Aorta (tissue), 5 donors: Measurements from ENCODE around the gene CDC5L. TPM values are rescaled to one million over a fixed set of nuclear protein-coding genes. Genes with fewer than 3 reads are reported as not detected.

Experiments
- ATAC-seq: fragments of 200-7000 bp; cut with Tn5 transposase; one replicate; pipeline ENCODE4 v1.9.1; 2022; ENCODE audit warnings: moderate library complexity; ENCODE audit not compliant: low FRiP score
- DNase-seq, 2 donors: peaks; one replicate each; pipeline ENCODE4 v3.0.0-alpha.2; 2020
- H3K27ac ChIP-seq, 2 donors: one replicate each; pipeline ENCODE4 v1.5.1; 2013; ENCODE audit warnings: low read length in 2 of 2, mild to moderate bottlenecking in 2 of 2, moderate library complexity in 2 of 2, control low read depth in 1 of 2, inconsistent platforms in 1 of 2, low read depth in 1 of 2
- H3K27me3 ChIP-seq, 2 donors: one replicate each; pipeline ENCODE4 v1.6.1; 2013; ENCODE audit warnings: control low read depth in 1 of 2, low read length in 1 of 2, mild to moderate bottlenecking in 1 of 2, moderate library complexity in 1 of 2; ENCODE audit not compliant: insufficient read depth in 2 of 2, control insufficient read depth in 1 of 2
- H3K36me3 ChIP-seq, 2 donors: one replicate each; pipeline ENCODE4 v1.6.1; 2013; ENCODE audit warnings: control low read depth in 1 of 2, low read length in 1 of 2, mild to moderate bottlenecking in 1 of 2; ENCODE audit not compliant: insufficient read depth in 2 of 2, control insufficient read depth in 1 of 2
- H3K4me1 ChIP-seq, 2 donors: one replicate each; pipeline ENCODE4 v1.6.1; 2013; ENCODE audit warnings: low read length in 2 of 2, control low read depth in 1 of 2, mild to moderate bottlenecking in 1 of 2, moderate library complexity in 1 of 2; ENCODE audit not compliant: insufficient read depth in 2 of 2, control insufficient read depth in 1 of 2
- H3K4me3 ChIP-seq, 2 donors: one replicate each; pipeline ENCODE4 v1.5.1; 2013; ENCODE audit warnings: low read length in 2 of 2, control low read depth in 1 of 2, mild to moderate bottlenecking in 1 of 2
- H3K9me3 ChIP-seq: one replicate; pipeline ENCODE4 v1.6.1; 2013; ENCODE audit warnings: mild to moderate bottlenecking, low read length; ENCODE audit not compliant: control insufficient read depth
- WGBS, 2 donors: extraction: QIAGEN DNeasy Blood & Tissue Kit; methylation state at CpG; one replicate each; pipeline ENCODE4 v1.1.7; 2013; 5-methylcytosine and 5-hydroxymethylcytosine counted together
- intact Hi-C, 2 donors: fragments of 100-400 bp; cut with DNase I; formaldehyde crosslinking; loops; one replicate each; pipeline versions ENCODE4 v1.14.2 to v1.15.0; 2022
- polyA plus RNA-seq, 2 donors: library from polyadenylated mRNA; stranded (reverse); fragments of 200-250 nt; gene quantifications; one replicate each; pipeline ENCODE4 v1.2.3, GENCODE V29; 2013
- total RNA-seq, 2 donors: library from RNA; stranded (reverse); fragmentation: NEBNext Ultra II Directional; extraction: Animal tissue kit (Norgen Biotek cat#: 25700); gene quantifications; one replicate each; pipeline ENCODE4 v1.2.1, GENCODE V29; 2021
- donor health status: healthy with polysubstance abuse.
- donor health status: Bipolar disorder and iron deficiency.
- donor health status: DM: no; HTN: no; CAD: no.
- donor health status: DM: no; HTN: no; CAD: no.
- donor health status: DM: yes; HTN: yes; CAD: no.

CDC5L gene
- total and polyA plus RNA-seq, 4 donors = 7.0 to 22.6 (median 13.9) TPM

- intact Hi-C loops = loop anchor here (2.0 to 10.0 kb wide), 4 partner anchors 176 to 1239 kb away; no protein-coding TSS in a partner anchor
- ATAC-seq (peak; percentile 87), DNase-seq (peak; percentile 79 to 92)
- no peak overlapping the region for H3K27ac ChIP-seq
- H3K4me1 ChIP-seq = no peaks in the 10 kb centered on the region
- no peaks in the 10 kb centered on the region for H3K36me3 ChIP-seq
- no peaks in the 10 kb centered on the region for H3K9me3 ChIP-seq
- WGBS, 2 donors = 45% methylated on average over 23 of the region's 23 CpGs
- no peak overlapping the region for H3K4me3 ChIP-seq
- no peaks in the 10 kb centered on the region for H3K27me3 ChIP-seq
Observed at GRCh38 chr6:44475779-44476434, 88.4 kb downstream of the CDC5L start.

GRCh38 chr6:44476849-44477248, 89.3 kb downstream of the CDC5L start:
- Histone ChIP-seq H3K27me3 (no peaks in the 10 kb centered on the region), H3K36me3 (no peaks in the 10 kb centered on the region), H3K4me1 (no peaks in the 10 kb centered on the region), H3K4me3 (no peak overlapping the region), H3K27ac (no peak overlapping the region), H3K9me3 (no peaks in the 10 kb centered on the region)
- 96% methylated on average over 10 of the region's 10 CpGs for WGBS, 2 donors
- DNase-seq (no peak), ATAC-seq (no peak)
- intact Hi-C loops = loop anchor here (2.0 to 10.0 kb wide), 4 partner anchors 175 to 1238 kb away; no protein-coding TSS in a partner anchor

- no peak overlapping the region for H3K27ac ChIP-seq
- DNase-seq (no peak), ATAC-seq (no peak)
- 92 to 95% methylated on average over 5 of the region's 5 CpGs for WGBS, 2 donors
- intact Hi-C loops = loop anchor here (2.0 to 10.0 kb wide), 4 partner anchors 175 to 1237 kb away; no protein-coding TSS in a partner anchor
- H3K4me1 ChIP-seq = no peaks in the 10 kb centered on the region
- no peaks in the 10 kb centered on the region for H3K36me3 ChIP-seq
- no peaks in the 10 kb centered on the region for H3K9me3 ChIP-seq
- H3K4me3 ChIP-seq = no peak overlapping the region
- no peaks in the 10 kb centered on the region for H3K27me3 ChIP-seq
Observed at GRCh38 chr6:44477293-44477894, 89.9 kb downstream of the CDC5L start.

GRCh38 chr6:44478158-44478557, 90.7 kb downstream of the CDC5L start:
- no peaks in the 10 kb centered on the region for H3K4me1 ChIP-seq
- no peak for DNase-seq
- intact Hi-C loops = loop anchor here (5.0 to 10.0 kb wide), 3 partner anchors 174 to 307 kb away; no protein-coding TSS in a partner anchor

GRCh38 chr6:44478591-44479254, 91.2 kb downstream of the CDC5L start:
- H3K4me3 ChIP-seq = no peak overlapping the region
- H3K27me3 ChIP-seq = no peaks in the 10 kb centered on the region
- H3K4me1 ChIP-seq = no peaks in the 10 kb centered on the region
- WGBS, 2 donors = 79 to 82% methylated on average over 11 of the region's 11 CpGs
- no peak overlapping the region for H3K27ac ChIP-seq
- no peaks in the 10 kb centered on the region for H3K9me3 ChIP-seq
- ATAC-seq (no peak), DNase-seq (no peak)
- H3K36me3 ChIP-seq = no peaks in the 10 kb centered on the region
- intact Hi-C loops = loop anchor here (5.0 to 10.0 kb wide), 3 partner anchors 174 to 306 kb away; no protein-coding TSS in a partner anchor

More at GRCh38 chr6:44478158-44478557, 90.7 kb downstream of the CDC5L start:
- 54 to 65% methylated on average over 3 of the region's 3 CpGs for WGBS, 2 donors
- no peak overlapping the region for H3K4me3 ChIP-seq
- ATAC-seq = no peak
- H3K9me3 ChIP-seq = no peaks in the 10 kb centered on the region
- no peaks in the 10 kb centered on the region for H3K27me3 ChIP-seq
- no peak overlapping the region for H3K27ac ChIP-seq
- H3K36me3 ChIP-seq = no peaks in the 10 kb centered on the region

GRCh38 chr6:44480097-44480541, 92.6 kb downstream of the CDC5L start:
- intact Hi-C loops = no loop called here
- Histone ChIP-seq H3K36me3 (no peaks in the 10 kb centered on the region), H3K9me3 (no peaks in the 10 kb centered on the region), H3K27ac (no peak overlapping the region), H3K4me1 (no peaks in the 10 kb centered on the region), H3K27me3 (no peaks in the 10 kb centered on the region), H3K4me3 (no peak overlapping the region)
- DNase-seq (no peak), ATAC-seq (no peak)
- 54 to 72% methylated on average over 13 of the region's 13 CpGs for WGBS, 2 donors

GRCh38 chr6:44481056-44481455, 93.5 kb downstream of the CDC5L start:
- Histone ChIP-seq H3K27me3 (no peaks in the 10 kb centered on the region), H3K36me3 (no peaks in the 10 kb centered on the region), H3K9me3 (no peaks in the 10 kb centered on the region), H3K4me1 (no peaks in the 10 kb centered on the region), H3K4me3 (no peak overlapping the region), H3K27ac (no peak overlapping the region)
- DNase-seq = no peak
- intact Hi-C loops = no loop called here
- ATAC-seq = no peak
- 96 to 97% methylated on average over 6 of the region's 6 CpGs for WGBS, 2 donors

GRCh38 chr6:44481760-44482159, 94.3 kb downstream of the CDC5L start:
- no peak overlapping the region for H3K27ac ChIP-seq
- DNase-seq = no peak
- H3K4me1 ChIP-seq = no peaks in the 10 kb centered on the region
- WGBS, 2 donors = 71 to 74% methylated on average over 9 of the region's 9 CpGs
- no peak for ATAC-seq
- H3K4me3 ChIP-seq = no peak overlapping the region
- intact Hi-C loops = no loop called here
- H3K36me3 ChIP-seq = no peaks in the 10 kb centered on the region
- no peaks in the 10 kb centered on the region for H3K9me3 ChIP-seq
- no peaks in the 10 kb centered on the region for H3K27me3 ChIP-seq
